Upper lobe of left lung (tissue), 6 donors: ENCODE measurements around the gene EPHB1. TPM values are rescaled to one million over a fixed set of nuclear protein-coding genes. Genes with fewer than 3 reads are reported as not detected.

Experiments
- ATAC-seq, 2 donors: fragments of 200-7000 bp; cut with Tn5 transposase; one replicate each; pipeline ENCODE4 v1.9.1; 2022; ENCODE audit warnings: mild to moderate bottlenecking in 2 of 2, moderate library complexity in 2 of 2; ENCODE audit not compliant: low FRiP score in 2 of 2
- DNase-seq, 2 donors: peaks; one replicate each; pipeline ENCODE4 v3.0.0-alpha.2; 2019 to 2020
- H3K27ac ChIP-seq, 4 donors: fragments of 200-600 bp; sonication (generic); one replicate each; pipeline ENCODE4 v1.5.1; 2016 to 2019
- H3K27me3 ChIP-seq, 4 donors: fragments of 200-600 bp; sonication (generic); one replicate each; pipeline ENCODE4 v1.5.1; 2017 to 2019
- H3K36me3 ChIP-seq, 4 donors: fragments of 200-600 bp; sonication (generic); one replicate each; pipeline ENCODE4 v1.5.1; 2016 to 2019
- H3K4me1 ChIP-seq, 4 donors: fragments of 200-600 bp; sonication (generic); one replicate each; pipeline ENCODE4 v1.5.1; 2018 to 2019
- H3K4me3 ChIP-seq, 4 donors: fragments of 200-600 bp; sonication (generic); one replicate each; pipeline ENCODE4 v1.5.1; 2017 to 2019; ENCODE audit warnings: mild to moderate bottlenecking in 2 of 4, moderate library complexity in 1 of 4
- H3K9me3 ChIP-seq, 4 donors: fragments of 200-600 bp; sonication (generic); one replicate each; pipeline ENCODE4 v1.5.1; 2018 to 2019
- CTCF ChIP-seq, 6 experiments: fragments of 450-650 bp in 4 of 6; fragments of 200-600 bp in 2 of 6; sonication (generic) in 2 of 6; IDR thresholded peaks; one replicate each; pipeline ENCODE4 v1.5.1; 2016 to 2019; ENCODE audit warnings: antibody characterized with exemption in 6 of 6
- EP300 ChIP-seq, 4 donors: sonication (generic); formaldehyde crosslinking; IDR thresholded peaks; one replicate each; pipeline ENCODE4 v1.5.1; 2017; ENCODE audit warnings: antibody characterized with exemption in 4 of 4, control low read depth in 2 of 4
- POLR2A ChIP-seq, 4 donors: fragments of 450-650 bp; IDR thresholded peaks; one replicate each; pipeline ENCODE4 v1.5.1; 2016 to 2017; ENCODE audit warnings: antibody characterized with exemption in 4 of 4, mild to moderate bottlenecking in 2 of 4
- POLR2AphosphoS5 ChIP-seq, 2 donors: sonication (generic); formaldehyde crosslinking; IDR thresholded peaks; one replicate each; pipeline ENCODE4 v1.5.1; 2017; ENCODE audit warnings: antibody characterized with exemption in 2 of 2
- WGBS, 2 donors: methylation state at CpG; one replicate each; pipeline ENCODE4 v1.1.5; 2017 to 2018; 5-methylcytosine and 5-hydroxymethylcytosine counted together
- total RNA-seq, 6 donors: library from RNA; depleted of rRNA in 4 of 6; stranded (reverse); fragments of >200 nt in 4 of 6; gene quantifications; one replicate each; pipeline versions ENCODE4 v1.1.0 to v1.2.1, GENCODE V29; 2016 to 2021
- donor health status: DM: no; HTN: no; CAD: no; lungs with moderate emphysema.
- donor health status: DM: no; HTN: yes; CAD: no; lungs with severe emphysema.

The EPHB1 gene
- total RNA-seq, 6 donors from 2014 or later = 1.3 to 14.6 (median 2.4) TPM; not detected in 1

- no peaks in the 10 kb centered on the region for H3K4me1 ChIP-seq
- DNase-seq = no peak
- H3K9me3 ChIP-seq = no peaks in the 10 kb centered on the region
- H3K27me3 ChIP-seq = no peaks in the 10 kb centered on the region
- H3K36me3 ChIP-seq = no peaks in the 10 kb centered on the region
- 73 to 77% methylated on average over 2 of the region's 2 CpGs for WGBS, 2 donors
- ATAC-seq = no peak
- no peak overlapping the region for H3K27ac ChIP-seq
- H3K4me3 ChIP-seq = no peak overlapping the region
- TF ChIP-seq POLR2A (IDR thresholded peaks at IDR 0.05) (no peak), CTCF (IDR thresholded peaks at IDR 0.05) (no peak), POLR2AphosphoS5 (IDR thresholded peaks at IDR 0.05) (no peak), EP300 (IDR thresholded peaks at IDR 0.05) (no peak)
Observed at GRCh38 chr3:135137296-135137695, 342.2 kb downstream of the EPHB1 start.

GRCh38 chr3:135138776-135139175, 343.7 kb downstream of the EPHB1 start:
- TF ChIP-seq POLR2A (IDR thresholded peaks at IDR 0.05) = no peak
- TF ChIP-seq CTCF (IDR thresholded peaks at IDR 0.05) = no peak
- no peak for TF ChIP-seq POLR2AphosphoS5 (IDR thresholded peaks at IDR 0.05)
- no peak for TF ChIP-seq EP300 (IDR thresholded peaks at IDR 0.05)
- Histone ChIP-seq H3K4me3 (no peak overlapping the region), H3K27ac (no peak overlapping the region), H3K27me3 (no peaks in the 10 kb centered on the region), H3K36me3 (no peaks in the 10 kb centered on the region), H3K9me3 (no peaks in the 10 kb centered on the region), H3K4me1 (no peaks in the 10 kb centered on the region)
- 85 to 90% methylated on average over 3 to 4 of the region's 4 CpGs for WGBS, 2 donors
- ATAC-seq (no peak), DNase-seq (no peak)

- 90 to 97% methylated on average over 3 of the region's 3 CpGs for WGBS, 2 donors
- no peak for ATAC-seq
- H3K9me3 ChIP-seq = no peaks in the 10 kb centered on the region
Observed at GRCh38 chr3:135140591-135140990, 345.5 kb downstream of the EPHB1 start.

GRCh38 chr3:135141160-135141559, 346.1 kb downstream of the EPHB1 start:
- no peak for TF ChIP-seq EP300 (IDR thresholded peaks at IDR 0.05)
- no peak for TF ChIP-seq CTCF (IDR thresholded peaks at IDR 0.05)
- TF ChIP-seq POLR2A (IDR thresholded peaks at IDR 0.05) = no peak
- no peak for TF ChIP-seq POLR2AphosphoS5 (IDR thresholded peaks at IDR 0.05)
- Histone ChIP-seq H3K27ac (no peak overlapping the region), H3K4me1 (no peaks in the 10 kb centered on the region), H3K4me3 (no peak overlapping the region), H3K27me3 (no peaks in the 10 kb centered on the region), H3K9me3 (no peaks in the 10 kb centered on the region), H3K36me3 (no peaks in the 10 kb centered on the region)
- no peak for ATAC-seq
- no peak for DNase-seq
- 83 to 87% methylated on average over 4 to 5 of the region's 5 CpGs for WGBS, 2 donors

More at GRCh38 chr3:135140591-135140990, 345.5 kb downstream of the EPHB1 start:
- Histone ChIP-seq H3K36me3 (no peaks in the 10 kb centered on the region), H3K27me3 (no peaks in the 10 kb centered on the region), H3K27ac (no peak overlapping the region), H3K4me3 (no peak overlapping the region), H3K4me1 (no peaks in the 10 kb centered on the region)
- TF ChIP-seq POLR2AphosphoS5 (IDR thresholded peaks at IDR 0.05) (no peak), POLR2A (IDR thresholded peaks at IDR 0.05) (no peak), CTCF (IDR thresholded peaks at IDR 0.05) (no peak), EP300 (IDR thresholded peaks at IDR 0.05) (no peak)
- no peak for DNase-seq

GRCh38 chr3:135141672-135142071, 346.6 kb downstream of the EPHB1 start:
- Histone ChIP-seq H3K36me3 (no peaks in the 10 kb centered on the region), H3K4me1 (no peaks in the 10 kb centered on the region), H3K9me3 (no peaks in the 10 kb centered on the region), H3K27ac (no peak overlapping the region), H3K27me3 (no peaks in the 10 kb centered on the region), H3K4me3 (no peak overlapping the region)
- TF ChIP-seq CTCF (IDR thresholded peaks at IDR 0.05) (no peak), POLR2AphosphoS5 (IDR thresholded peaks at IDR 0.05) (no peak), EP300 (IDR thresholded peaks at IDR 0.05) (no peak), POLR2A (IDR thresholded peaks at IDR 0.05) (no peak)
- ATAC-seq = no peak
- 80 to 85% methylated on average over 2 of the region's 2 CpGs for WGBS, 2 donors
- DNase-seq = no peak
